Mesodermal cell (in vitro differentiated cells): Measurements from ENCODE around the gene HELZ. TPM values are rescaled to one million over a fixed set of nuclear protein-coding genes. Genes with fewer than 3 reads are reported as not detected.
"Not testable (repeated sequence)": the region's sequence is repeated elsewhere in the genome, so short reads cannot be mapped to it uniquely, and the experiment has no call there.

Source experiments
- H3K27ac ChIP-seq: 2 replicates; pipeline ENCODE4 v1.7.0; 2013; ENCODE audit warnings: mild to moderate bottlenecking, low read depth, low read length, moderate library complexity; ENCODE audit not compliant: severe bottlenecking
- H3K36me3 ChIP-seq: 2 replicates; pipeline ENCODE4 v1.7.1; 2013; ENCODE audit warnings: mild to moderate bottlenecking, low read length, moderate library complexity; ENCODE audit not compliant: control insufficient read depth, insufficient read depth
- H3K4me1 ChIP-seq: one replicate; pipeline ENCODE4 v1.7.1; 2013; ENCODE audit warnings: mild to moderate bottlenecking, low read length; ENCODE audit not compliant: insufficient read depth, control insufficient read depth, poor library complexity, severe bottlenecking
- H3K4me3 ChIP-seq: 2 replicates; pipeline ENCODE4 v1.7.0; 2013; ENCODE audit warnings: low read length, control low read depth, mild to moderate bottlenecking; ENCODE audit not compliant: insufficient read depth, poor library complexity, severe bottlenecking; ENCODE audit errors: extremely low read depth
- H3K9me3 ChIP-seq: 2 replicates; pipeline ENCODE4 v1.7.1; 2013; ENCODE audit warnings: mild to moderate bottlenecking, low read length, moderate library complexity; ENCODE audit not compliant: control insufficient read depth
- WGBS, 2 experiments: methylation state at CpG; one replicate each; pipeline ENCODE4 v1.1.5; 2013; ENCODE audit warnings: missing lambda C conversion rate in 2 of 2; ENCODE audit not compliant: insufficient coverage in 2 of 2; 5-methylcytosine and 5-hydroxymethylcytosine counted together
- polyA plus RNA-seq, 2 experiments: library from polyadenylated mRNA; stranded (reverse); fragments of 50-300 nt; gene quantifications; one replicate each; pipeline ENCODE4 v1.2.3, GENCODE V29; 2013

The HELZ gene
- polyA plus RNA-seq (2013, experiment 1 of 2): 13.9 TPM
- 11.8 TPM for polyA plus RNA-seq (2013, experiment 2 of 2)

DNA sequence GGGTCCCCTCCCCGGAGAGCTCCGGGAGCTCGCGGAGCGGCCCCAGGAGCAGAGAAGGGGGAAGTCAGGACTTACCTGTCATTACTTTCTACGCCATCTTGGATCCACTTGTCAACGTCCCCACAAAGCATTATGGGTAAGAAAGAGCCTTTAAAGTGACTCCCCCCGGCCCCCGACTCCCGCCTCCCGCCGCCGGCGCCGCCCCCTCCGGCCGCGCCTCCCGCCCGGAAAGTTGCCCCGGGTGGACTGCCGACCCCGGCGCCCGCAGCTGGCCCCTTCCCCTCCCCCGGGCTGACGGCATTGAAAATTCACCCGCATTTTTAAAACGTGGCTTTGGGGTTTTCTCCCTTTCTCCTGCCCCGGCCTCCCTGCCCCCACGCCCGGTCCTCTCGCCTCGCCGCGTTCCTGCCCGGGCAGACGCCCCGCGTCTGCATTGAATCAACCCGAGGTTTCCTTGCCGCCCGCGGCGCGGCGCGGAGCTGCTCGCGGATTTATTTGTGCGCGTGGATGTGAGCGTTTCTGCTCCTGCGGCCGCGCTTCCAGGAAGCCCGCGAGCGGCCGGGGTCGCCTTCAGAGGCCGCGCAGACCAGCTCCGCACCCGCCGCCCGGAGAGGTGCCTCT lies at the start of gene HELZ:
HELZ (minus strand) TSS at position 124 of the 621 bp plus-strand sequence. CDS start 26,392 bp downstream, outside the sequence.
- Histone ChIP-seq H3K9me3 (no peaks in the 10 kb centered on the region), H3K36me3 (peaks cover 3% of the 10 kb centered on the region), H3K4me1 (peaks cover 22% of the 10 kb centered on the region), H3K4me3 (peak within 1 kb of the TSS; percentile 89), H3K27ac (peak within 1 kb of the TSS; percentile 75)
- WGBS, 2 experiments: 0% methylated on average over 30 to 41 of the region's 67 CpGs

- Histone ChIP-seq H3K4me3 (no peak overlapping the region), H3K27ac (no peak overlapping the region), H3K4me1 (no peaks in the 10 kb centered on the region), H3K36me3 (no peaks in the 10 kb centered on the region), H3K9me3 (no peaks in the 10 kb centered on the region)
- WGBS, 2 experiments: 75 to 77% methylated on average over 29 to 30 of the region's 32 CpGs
Measured at GRCh38 chr17:67293251-67294203, 48.5 kb upstream of the HELZ start.

DNA sequence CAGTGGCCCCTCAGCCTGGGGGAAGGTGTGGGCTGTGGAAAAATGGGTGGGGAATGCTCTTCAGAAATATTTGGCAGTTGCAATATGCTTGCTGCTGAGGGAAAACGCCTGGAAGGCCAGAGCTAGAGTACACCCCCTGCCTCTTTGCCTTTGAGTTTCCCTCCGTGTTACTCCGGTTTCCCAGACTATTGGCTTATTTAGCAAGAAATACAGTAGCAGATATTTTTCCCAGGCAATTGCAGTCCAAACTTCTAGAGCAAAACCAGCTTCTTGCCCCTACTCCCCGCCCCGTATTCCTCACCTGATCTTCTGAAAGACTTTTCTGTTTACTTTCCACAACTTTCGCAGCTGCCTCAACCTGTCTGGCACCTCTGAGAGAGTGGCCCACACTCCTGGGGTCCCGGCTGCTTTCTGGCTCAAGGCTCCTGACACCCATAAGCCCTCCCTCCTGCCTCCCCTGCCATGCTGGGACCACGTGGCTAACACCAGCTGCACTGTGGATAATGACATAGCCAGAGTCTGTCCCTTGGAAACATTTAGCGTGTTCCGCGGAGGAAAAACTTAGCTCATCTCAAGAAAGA lies 45.8 kb upstream of the HELZ start:
- Histone ChIP-seq H3K9me3 (no peaks in the 10 kb centered on the region), H3K27ac (no peak overlapping the region), H3K36me3 (no peaks in the 10 kb centered on the region), H3K4me3 (no peak overlapping the region), H3K4me1 (no peaks in the 10 kb centered on the region)
- WGBS, 2 experiments: 78 to 88% methylated on average over 9 to 11 of the region's 11 CpGs

DNA sequence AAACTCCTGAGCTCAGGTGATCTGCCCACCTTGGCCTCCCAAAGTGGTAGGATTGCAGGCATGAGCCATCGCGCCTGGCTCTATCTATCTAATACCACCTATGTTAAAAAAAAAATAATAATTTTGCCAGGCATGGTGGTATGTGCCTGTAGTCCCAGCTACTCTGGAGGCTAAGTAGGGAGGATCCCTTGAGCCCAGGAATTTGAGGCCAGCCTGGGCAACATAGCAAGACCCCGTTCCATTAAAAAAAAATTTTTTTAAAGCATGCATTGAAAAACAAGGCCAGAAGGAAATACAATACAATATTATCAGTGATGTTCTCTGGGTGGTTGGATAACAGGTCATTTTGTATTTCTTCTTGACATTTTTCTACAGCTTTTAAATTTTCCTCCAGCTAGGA lies 45.2 kb upstream of the HELZ start:
- WGBS, 2 experiments: no CpG with 5 or more reads among the region's 3 CpGs
- Histone ChIP-seq H3K4me3 (no peak overlapping the region), H3K27ac (no peak overlapping the region), H3K9me3 (no peaks in the 10 kb centered on the region), H3K4me1 (no peaks in the 10 kb centered on the region), H3K36me3 (no peaks in the 10 kb centered on the region)

- Histone ChIP-seq H3K36me3 (no peaks in the 10 kb centered on the region), H3K27ac (no peak overlapping the region), H3K4me3 (no peak overlapping the region), H3K9me3 (no peaks in the 10 kb centered on the region), H3K4me1 (no peaks in the 10 kb centered on the region)
- 86 to 88% methylated on average over 5 to 12 of the region's 14 CpGs for WGBS, 2 experiments
Measured at GRCh38 chr17:67289181-67289876, 44.3 kb upstream of the HELZ start.

DNA sequence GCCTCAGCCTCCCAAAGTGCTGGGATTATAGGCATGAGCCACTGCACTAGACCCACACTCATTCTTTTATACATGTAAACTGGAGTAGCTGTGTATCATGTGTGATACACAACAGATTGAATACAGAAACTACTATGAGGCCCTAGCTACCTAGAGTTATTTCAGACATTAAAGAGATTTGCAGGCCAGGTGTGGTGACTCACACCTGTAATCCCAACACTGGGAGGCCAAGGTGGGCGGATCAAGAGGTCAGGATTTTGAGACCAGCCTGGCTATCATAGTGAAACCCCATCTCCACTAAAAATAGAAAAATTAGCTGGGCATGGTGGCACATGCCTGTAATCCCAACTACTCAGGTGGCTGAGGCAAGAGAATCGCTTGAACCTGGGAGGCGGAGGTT lies 41.8 kb upstream of the HELZ start:
- not testable (repeated sequence) for H3K4me1 ChIP-seq, H3K27ac ChIP-seq, H3K9me3 ChIP-seq, H3K4me3 ChIP-seq, H3K36me3 ChIP-seq
- 77 to 88% methylated on average over 2 to 3 of the region's 3 CpGs for WGBS, 2 experiments

GRCh38 chr17:67285360-67285759 lies 40.4 kb upstream of the HELZ start:
- 100% methylated on average over 1 of the region's 1 CpG; no CpG with 5 or more reads in 1 of the 2 experiments for WGBS, 2 experiments
- Histone ChIP-seq H3K9me3 (no peaks in the 10 kb centered on the region), H3K36me3 (no peaks in the 10 kb centered on the region), H3K4me3 (no peak overlapping the region), H3K27ac (no peak overlapping the region), H3K4me1 (no peaks in the 10 kb centered on the region)

- 92 to 100% methylated on average over 2 to 5 of the region's 5 CpGs for WGBS, 2 experiments
- H3K4me3 ChIP-seq: no peak overlapping the region
- no peaks in the 10 kb centered on the region for H3K4me1 ChIP-seq
- no peaks in the 10 kb centered on the region for H3K9me3 ChIP-seq
- H3K27ac ChIP-seq: no peak overlapping the region
- H3K36me3 ChIP-seq: no peaks in the 10 kb centered on the region
Measured at GRCh38 chr17:67283731-67284516, 38.9 kb upstream of the HELZ start.

DNA sequence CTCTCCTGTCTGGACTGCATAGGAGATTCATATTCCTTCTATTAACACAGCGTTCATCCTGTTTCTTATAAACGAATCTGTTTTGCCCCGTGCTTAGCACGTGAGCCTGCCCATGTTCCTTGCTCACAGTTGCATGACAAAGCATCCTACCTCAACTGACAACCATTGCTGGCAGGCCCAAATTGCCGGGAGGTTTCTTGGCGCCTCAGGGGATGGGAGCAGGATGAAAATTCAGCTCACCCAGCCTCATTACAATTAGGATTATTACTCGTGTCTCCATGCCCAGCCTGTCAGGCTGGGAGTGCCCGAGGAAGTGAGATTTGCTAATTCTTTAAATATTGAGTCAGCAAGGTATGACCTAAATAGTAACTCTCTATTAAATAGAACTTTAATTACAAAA lies 36.7 kb upstream of the HELZ start:
- H3K4me3 ChIP-seq: no peak overlapping the region
- H3K27ac ChIP-seq: no peak overlapping the region
- no peaks in the 10 kb centered on the region for H3K9me3 ChIP-seq
- H3K4me1 ChIP-seq: no peaks in the 10 kb centered on the region
- 56 to 61% methylated on average over 4 to 6 of the region's 8 CpGs for WGBS, 2 experiments
- no peaks in the 10 kb centered on the region for H3K36me3 ChIP-seq

DNA sequence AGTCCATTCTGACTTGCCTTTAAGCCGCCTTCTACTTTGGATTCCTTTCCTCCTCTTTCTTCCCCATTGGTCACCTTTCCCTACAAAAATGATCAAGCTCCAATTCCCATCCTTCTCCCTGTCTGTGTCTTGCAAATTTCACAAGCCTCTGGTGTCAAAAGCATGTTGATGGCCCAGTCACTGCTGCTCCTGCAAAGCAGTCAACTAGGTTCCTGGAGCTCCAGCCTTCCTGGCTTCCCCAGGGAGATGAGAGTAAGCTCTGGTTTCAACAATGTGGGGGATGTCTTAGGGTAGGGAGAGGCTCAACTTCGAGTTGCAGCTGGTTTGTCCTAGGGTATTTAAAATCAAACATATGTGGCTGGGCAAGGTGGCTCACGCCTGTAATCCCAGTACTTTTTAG lies 36.1 kb upstream of the HELZ start:
- Histone ChIP-seq H3K4me1 (no peaks in the 10 kb centered on the region), H3K4me3 (no peak overlapping the region), H3K27ac (no peak overlapping the region), H3K9me3 (no peaks in the 10 kb centered on the region), H3K36me3 (no peaks in the 10 kb centered on the region)
- WGBS, 2 experiments: 70 to 73% methylated on average over 2 to 3 of the region's 3 CpGs
